CD1c-positive myeloid dendritic cell (primary cell): ENCODE results near the gene CACNG8.

Experiments used
- DNase-seq: peaks from one replicate; pipeline ENCODE4 v3.0.0-alpha.2; 2016; ENCODE audit errors: extremely low spot score

CACNG8 gene

GRCh38 chr19:53961523-53962356 is 997 bp upstream of the CACNG8 start:
- no peak for DNase-seq

- no peak for DNase-seq
Measured at GRCh38 chr19:53965091-53965490, 2.4 kb downstream of the CACNG8 start.

- no peak for DNase-seq
Measured at GRCh38 chr19:53966931-53967330, 4.2 kb downstream of the CACNG8 start.

- DNase-seq, result no peak
Measured at GRCh38 chr19:53969366-53969765, 6.6 kb downstream of the CACNG8 start.

- DNase-seq, result peak; percentile 81
Measured at GRCh38 chr19:53971673-53972072, 8.9 kb downstream of the CACNG8 start.

- DNase-seq, result peak; percentile 85
Measured at GRCh38 chr19:53977429-53977990, 14.8 kb downstream of the CACNG8 start.

- DNase-seq, result peak; percentile 48
Measured at GRCh38 chr19:53977991-53978731, 15.4 kb downstream of the CACNG8 start.

- no peak for DNase-seq
Measured at GRCh38 chr19:53978975-53979801, 16.5 kb downstream of the CACNG8 start.

GRCh38 chr19:53980539-53981375 is 18.0 kb downstream of the CACNG8 start:
- DNase-seq, result no peak

- no peak for DNase-seq
Measured at GRCh38 chr19:53981376-53981951, 18.7 kb downstream of the CACNG8 start.

- DNase-seq, result peak; percentile 29
Measured at GRCh38 chr19:53982001-53982451, 19.3 kb downstream of the CACNG8 start.

- DNase-seq, result peak; percentile 16
Measured at GRCh38 chr19:53982611-53983010, 19.9 kb downstream of the CACNG8 start.

GRCh38 chr19:53983457-53984289 is 20.9 kb downstream of the CACNG8 start:
- no peak for DNase-seq

GRCh38 chr19:53985863-53986262 is 23.1 kb downstream of the CACNG8 start:
- DNase-seq, result no peak

- no peak for DNase-seq
Measured at GRCh38 chr19:53988981-53989380, 26.2 kb downstream of the CACNG8 start.

- no peak for DNase-seq
Measured at GRCh38 chr19:53989600-53990533, 27.1 kb downstream of the CACNG8 start.

GRCh38 chr19:53991224-53992113 is 28.7 kb downstream of the CACNG8 start, which contains the start of gene CACNG6:
TSS of gene CACNG6 (plus strand) at chr19:53991637. CDS start at chr19:53992878, 1,241 bp downstream.
- no peak for DNase-seq
